Adrenal gland (tissue), 5 donors: ENCODE data around the gene TEN1.

Source experiments
- POLR2A ChIP-seq, 2 donors: fragments of 450-650 bp; IDR thresholded peaks; one replicate each; pipeline ENCODE4 v1.6.1; 2017; ENCODE audit warnings: antibody characterized with exemption in 2 of 2, mild to moderate bottlenecking in 2 of 2, moderate library complexity in 1 of 2
- TF ChIP-seq, protein P1 (sequence below), 6 experiments: fragments of 450-650 bp in 4 of 6; fragments of 200-600 bp in 2 of 6; sonication (generic) in 1 of 6; IDR thresholded peaks; 1 replicate in 5 of 6; 2 replicates in 1 of 6; pipeline versions ENCODE4 v1.5.1 to v1.8.0; 2016 to 2021; ENCODE audit warnings: antibody characterized with exemption in 6 of 6, mild to moderate bottlenecking in 2 of 6, moderate library complexity in 1 of 6
- donor health status: DM: no; HTN: no; CAD: no.

- TF ChIP-seq, protein P1, sequence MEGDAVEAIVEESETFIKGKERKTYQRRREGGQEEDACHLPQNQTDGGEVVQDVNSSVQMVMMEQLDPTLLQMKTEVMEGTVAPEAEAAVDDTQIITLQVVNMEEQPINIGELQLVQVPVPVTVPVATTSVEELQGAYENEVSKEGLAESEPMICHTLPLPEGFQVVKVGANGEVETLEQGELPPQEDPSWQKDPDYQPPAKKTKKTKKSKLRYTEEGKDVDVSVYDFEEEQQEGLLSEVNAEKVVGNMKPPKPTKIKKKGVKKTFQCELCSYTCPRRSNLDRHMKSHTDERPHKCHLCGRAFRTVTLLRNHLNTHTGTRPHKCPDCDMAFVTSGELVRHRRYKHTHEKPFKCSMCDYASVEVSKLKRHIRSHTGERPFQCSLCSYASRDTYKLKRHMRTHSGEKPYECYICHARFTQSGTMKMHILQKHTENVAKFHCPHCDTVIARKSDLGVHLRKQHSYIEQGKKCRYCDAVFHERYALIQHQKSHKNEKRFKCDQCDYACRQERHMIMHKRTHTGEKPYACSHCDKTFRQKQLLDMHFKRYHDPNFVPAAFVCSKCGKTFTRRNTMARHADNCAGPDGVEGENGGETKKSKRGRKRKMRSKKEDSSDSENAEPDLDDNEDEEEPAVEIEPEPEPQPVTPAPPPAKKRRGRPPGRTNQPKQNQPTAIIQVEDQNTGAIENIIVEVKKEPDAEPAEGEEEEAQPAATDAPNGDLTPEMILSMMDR (IDR thresholded peaks at IDR 0.05), result no peak
- no peak for TF ChIP-seq POLR2A (IDR thresholded peaks at IDR 0.05)
Measured at GRCh38 chr17:76049239-76049638, 70.2 kb downstream of the TEN1 start.
